HEK293 (cell line): Measurements from ENCODE around the gene PCDH9.
A peak's percentile ranks its signal among the peaks of the same experiment; 100 is the strongest.

Experiments
- CTCF ChIA-PET: fragments of 350-600 bp; formaldehyde crosslinking; extraction: SDS; loops from one replicate; lab custom pipeline; 2021; ENCODE audit warnings: antibody characterized with exemption; lab: Yijun Ruan, JAX
- POLR2A ChIA-PET: fragments of 300-600 bp; formaldehyde crosslinking; extraction: SDS; loops from one replicate; lab custom pipeline; 2020; ENCODE audit warnings: antibody characterized with exemption, inconsistent platforms; lab: Yijun Ruan, JAX
- H3K27ac ChIP-seq: fragments of 200-500 bp; sonication (Bioruptor generic); 2 replicates; pipeline ENCODE4 v1.5.1; 2014; ENCODE audit warnings: low read depth, low read length, control low read depth, inconsistent platforms; ENCODE audit errors: extremely low read depth
- H3K36me3 ChIP-seq, 2 experiments: fragments of 200-500 bp in 1 of 2; sonication (Bioruptor generic) in 1 of 2; 1 replicate in 1 of 2; 2 replicates in 1 of 2; pipeline ENCODE4 v1.5.1; 2014 to 2017; ENCODE audit warnings: inconsistent platforms in 2 of 2, low read length in 2 of 2; ENCODE audit not compliant: control insufficient read depth in 2 of 2, insufficient read depth in 1 of 2
- H3K4me1 ChIP-seq: fragments of 200-500 bp; sonication (Bioruptor generic); 2 replicates; pipeline ENCODE4 v1.5.1; 2014; ENCODE audit warnings: mild to moderate bottlenecking, low read length, inconsistent platforms; ENCODE audit not compliant: control insufficient read depth, insufficient read depth
- H3K4me3 ChIP-seq: 2 replicates; pipeline ENCODE4 v1.5.1; 2011; ENCODE audit warnings: low read depth, mild to moderate bottlenecking, control low read depth, low read length, moderate library complexity
- H3K9me3 ChIP-seq: fragments of 200-500 bp; sonication (Bioruptor generic); 2 replicates; pipeline ENCODE4 v1.5.1; 2014; ENCODE audit warnings: low read depth, low read length, inconsistent platforms; ENCODE audit not compliant: control insufficient read depth, insufficient read depth
- FEZF1 ChIP-seq: fragments of 450-650 bp; formaldehyde crosslinking; IDR thresholded peaks from 2 replicates; pipeline ENCODE4 v1.5.1; 2016; ENCODE audit warnings: missing biosample characterization, missing genetic modification characterization
- KLF7 ChIP-seq: fragments of 450-650 bp; formaldehyde crosslinking; IDR thresholded peaks from 2 replicates; pipeline ENCODE4 v1.5.1; 2016; ENCODE audit warnings: missing biosample characterization, missing genetic modification characterization, borderline replicate concordance
- OSR2 ChIP-seq: fragments of 450-650 bp; formaldehyde crosslinking; IDR thresholded peaks from 2 replicates; pipeline ENCODE4 v1.5.1; 2016; ENCODE audit warnings: missing biosample characterization, missing genetic modification characterization
- TCF7L2 ChIP-seq: IDR thresholded peaks from 2 replicates; pipeline ENCODE4 v1.6.1; 2011; ENCODE audit warnings: low read depth, mild to moderate bottlenecking, inconsistent platforms, low read length, moderate library complexity, borderline replicate concordance
- TRIM28 ChIP-seq: IDR thresholded peaks from 2 replicates; pipeline ENCODE4 v1.6.1; 2011; ENCODE audit warnings: low read length, control low read depth, borderline replicate concordance
- TSHZ1 ChIP-seq: fragments of 450-650 bp; formaldehyde crosslinking; IDR thresholded peaks from 2 replicates; pipeline ENCODE4 v1.5.1; 2016; ENCODE audit warnings: missing biosample characterization, missing genetic modification characterization, borderline replicate concordance
- WT1 ChIP-seq: fragments of 450-650 bp; formaldehyde crosslinking; IDR thresholded peaks from 2 replicates; pipeline ENCODE4 v1.5.1; 2016; ENCODE audit warnings: missing biosample characterization, missing genetic modification characterization
- ZBTB8A ChIP-seq: fragments of 450-650 bp; formaldehyde crosslinking; IDR thresholded peaks from 2 replicates; pipeline ENCODE4 v1.5.1; 2016; ENCODE audit warnings: missing biosample characterization, missing genetic modification characterization
- ZNF146 ChIP-seq: fragments of 450-650 bp; formaldehyde crosslinking; IDR thresholded peaks from 2 replicates; pipeline ENCODE4 v1.5.1; 2016; ENCODE audit warnings: missing biosample characterization, missing genetic modification characterization
- ZNF157 ChIP-seq: fragments of 450-650 bp; formaldehyde crosslinking; IDR thresholded peaks from 2 replicates; pipeline ENCODE4 v1.5.1; 2016; ENCODE audit warnings: missing biosample characterization, missing genetic modification characterization
- ZNF169 ChIP-seq: fragments of 450-650 bp; formaldehyde crosslinking; IDR thresholded peaks from 2 replicates; pipeline ENCODE4 v1.5.1; 2016; ENCODE audit warnings: missing biosample characterization, missing genetic modification characterization
- ZNF18 ChIP-seq: fragments of 450-650 bp; formaldehyde crosslinking; IDR thresholded peaks from 2 replicates; pipeline ENCODE4 v1.5.1; 2016; ENCODE audit warnings: missing biosample characterization, missing genetic modification characterization
- ZNF19 ChIP-seq: fragments of 450-650 bp; formaldehyde crosslinking; IDR thresholded peaks from 2 replicates; pipeline ENCODE4; 2016; ENCODE audit warnings: missing biosample characterization, missing genetic modification characterization, low read depth
- ZNF221 ChIP-seq: fragments of 450-650 bp; formaldehyde crosslinking; IDR thresholded peaks from 2 replicates; pipeline ENCODE4 v1.5.1; 2017; ENCODE audit warnings: missing biosample characterization, missing genetic modification characterization, borderline replicate concordance
- ZNF24 ChIP-seq: fragments of 450-650 bp; formaldehyde crosslinking; IDR thresholded peaks from 2 replicates; pipeline ENCODE4 v1.5.1; 2016; ENCODE audit warnings: missing biosample characterization, missing genetic modification characterization
- ZNF510 ChIP-seq: fragments of 450-650 bp; formaldehyde crosslinking; IDR thresholded peaks from 2 replicates; pipeline ENCODE4 v1.5.1; 2018; ENCODE audit warnings: mild to moderate bottlenecking, missing genetic modification characterization, missing biosample characterization; ENCODE audit not compliant: insufficient replicate concordance
- ZNF521 ChIP-seq: fragments of 450-650 bp; formaldehyde crosslinking; IDR thresholded peaks from 2 replicates; pipeline ENCODE4 v1.5.1; 2017; ENCODE audit warnings: missing biosample characterization, mild to moderate bottlenecking, missing genetic modification characterization
- ZNF558 ChIP-seq: fragments of 450-650 bp; formaldehyde crosslinking; IDR thresholded peaks from 2 replicates; pipeline ENCODE4 v1.5.1; 2016; ENCODE audit warnings: missing biosample characterization, missing genetic modification characterization
- ZNF580 ChIP-seq: fragments of 450-650 bp; formaldehyde crosslinking; IDR thresholded peaks from 2 replicates; pipeline ENCODE4 v1.5.1; 2016; ENCODE audit warnings: missing biosample characterization, missing genetic modification characterization
- ZNF596 ChIP-seq: fragments of 450-650 bp; IDR thresholded peaks from 2 replicates; pipeline ENCODE4 v1.5.0; 2018; ENCODE audit warnings: missing biosample characterization, mild to moderate bottlenecking, missing genetic modification characterization, moderate library complexity
- ZNF621 ChIP-seq: fragments of 450-650 bp; formaldehyde crosslinking; IDR thresholded peaks from 2 replicates; pipeline ENCODE4 v1.5.1; 2017; ENCODE audit warnings: missing biosample characterization, missing genetic modification characterization
- ZNF658 ChIP-seq: fragments of 450-650 bp; formaldehyde crosslinking; IDR thresholded peaks from 2 replicates; pipeline ENCODE4; 2016; ENCODE audit warnings: missing biosample characterization, missing genetic modification characterization
- ZNF843 ChIP-seq: fragments of 450-650 bp; formaldehyde crosslinking; IDR thresholded peaks from 2 replicates; pipeline ENCODE4 v1.5.1; 2016; ENCODE audit warnings: missing biosample characterization, missing genetic modification characterization

PCDH9 gene

GRCh38 chr13:67229481-67230403, at the start of gene PCDH9 (continued):
- TF ChIP-seq TSHZ1 (tag by site-specific recombination) = no peak
- no peak for TF ChIP-seq ZNF157 (tag by site-specific recombination)
- no peak for TF ChIP-seq WT1
- TF ChIP-seq ZNF510 (tag by site-specific recombination) = no peak
- no peak for TF ChIP-seq ZNF580 (tag by site-specific recombination)
- TF ChIP-seq OSR2 (tag by site-specific recombination) = peak; percentile 79
- TF ChIP-seq ZNF146 (tag by site-specific recombination) = no peak
- peak; percentile 3; the same call in 1 of the 2 replicates for TF ChIP-seq FEZF1 (tag by site-specific recombination)
- peak; percentile 91; the same call in 1 of the 2 replicates for TF ChIP-seq TRIM28
- TF ChIP-seq ZNF621 (tag by site-specific recombination) = no peak
- 0 out of 2 replicates have a peak, but pooled peaks have one; percentile 12 for TF ChIP-seq TCF7L2
- no peak for TF ChIP-seq ZNF521 (tag by site-specific recombination)
- no peak for TF ChIP-seq ZNF169 (tag by site-specific recombination)
- no peak for TF ChIP-seq KLF7 (tag by site-specific recombination)
- peak; percentile 59; the same call in 1 of the 2 replicates for TF ChIP-seq ZNF24 (tag by site-specific recombination)
- no peak for TF ChIP-seq ZNF19
- TF ChIP-seq ZNF658 (tag by site-specific recombination) = no peak
- TF ChIP-seq ZBTB8A = no peak
- no peak for TF ChIP-seq ZNF18 (tag by site-specific recombination)
- TF ChIP-seq ZNF558 (tag by site-specific recombination) = no peak
- peak; percentile 94 for TF ChIP-seq ZNF596 (tag by site-specific recombination)
- 0 out of 2 replicates have a peak, but pooled peaks have one; percentile 51 for TF ChIP-seq ZNF843
- TF ChIP-seq ZNF221 = no peak
- TF ChIP-seq, all 188 proteins: peak for 20

GRCh38 chr13:67278235-67278634, 48.1 kb upstream of the PCDH9 start:
- CTCF ChIA-PET = no interaction called here
- no peak overlapping the region for H3K4me3 ChIP-seq

More at GRCh38 chr13:67278235-67278634, 48.1 kb upstream of the PCDH9 start:
- no peak for TF ChIP-seq FEZF1 (tag by site-specific recombination)
- Histone ChIP-seq H3K4me1 (no peaks in the 10 kb centered on the region), H3K27ac (no peak overlapping the region), H3K9me3 (no peaks in the 10 kb centered on the region), H3K36me3 (no peaks in the 10 kb centered on the region)
- POLR2A ChIA-PET = no interaction called here
